ENCODE measurements around the gene LYL1.

DNA sequence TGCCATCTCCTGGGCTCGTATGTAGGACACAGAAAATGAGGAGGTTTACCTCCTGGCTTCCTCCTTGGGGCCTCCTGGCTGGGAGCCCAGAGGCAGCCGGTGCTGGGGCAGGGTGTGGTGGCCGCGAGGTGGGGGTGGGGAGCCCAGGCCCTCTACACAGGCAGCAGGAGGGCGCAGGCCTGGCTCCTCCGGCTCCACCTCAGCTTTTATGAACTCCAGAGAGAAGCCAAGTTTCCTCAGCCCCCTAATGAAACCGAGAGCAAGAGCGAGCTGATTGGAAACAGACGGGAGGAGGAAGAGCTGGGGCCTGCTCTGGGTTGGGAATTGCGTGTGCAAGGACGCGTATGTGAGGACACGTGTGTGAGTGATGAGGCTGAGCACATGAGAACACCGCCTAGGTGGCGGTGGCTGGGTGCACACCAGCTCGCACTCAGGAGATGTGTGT lies 23.1 kb downstream of the LYL1 start:
- TF ChIP-seq EZH2 (IDR thresholded peaks at IDR 0.05; ENCODE audit: insufficient read depth, poor library complexity, severe bottlenecking), result no peak
- no peak for TF ChIP-seq EZH2phosphoT487 (IDR thresholded peaks at IDR 0.05; ENCODE audit: insufficient read depth, low read depth)

All from GM23248 (cell line).